NCI-H345 (cell line): ENCODE data around the gene LRRTM4.
"Not testable (repeated sequence)": the region's sequence is repeated elsewhere in the genome, so short reads cannot be mapped to it uniquely, and the experiment has no call there.

Experiments used
- DNase-seq: peaks from one replicate; lab custom pipeline; 2025; lab: John Stamatoyannopoulos, UW

Gene LRRTM4

GRCh38 chr2:76745605-76746004, 776.6 kb downstream of the LRRTM4 start:
- no peak for DNase-seq

DNA sequence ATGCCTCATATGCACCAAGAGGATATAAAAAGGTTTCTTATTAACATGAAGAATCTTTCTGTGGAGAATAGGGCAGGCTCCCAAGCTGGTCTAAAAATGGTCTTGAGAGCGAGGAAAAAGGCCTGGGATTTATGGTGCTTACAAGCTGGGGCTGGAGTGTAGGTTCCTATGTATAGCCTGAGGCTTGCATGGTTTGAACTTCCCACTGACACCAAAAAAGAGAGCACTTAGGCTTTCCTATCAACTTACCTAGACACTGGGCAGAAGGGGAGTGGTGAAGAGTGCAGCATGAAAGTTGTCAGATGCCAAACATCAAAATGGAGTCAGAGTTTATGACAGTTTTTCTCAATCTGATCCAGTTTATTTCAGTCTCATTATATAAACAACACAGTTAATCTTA, 784.6 kb downstream of the LRRTM4 start:
- no peak for DNase-seq

DNA sequence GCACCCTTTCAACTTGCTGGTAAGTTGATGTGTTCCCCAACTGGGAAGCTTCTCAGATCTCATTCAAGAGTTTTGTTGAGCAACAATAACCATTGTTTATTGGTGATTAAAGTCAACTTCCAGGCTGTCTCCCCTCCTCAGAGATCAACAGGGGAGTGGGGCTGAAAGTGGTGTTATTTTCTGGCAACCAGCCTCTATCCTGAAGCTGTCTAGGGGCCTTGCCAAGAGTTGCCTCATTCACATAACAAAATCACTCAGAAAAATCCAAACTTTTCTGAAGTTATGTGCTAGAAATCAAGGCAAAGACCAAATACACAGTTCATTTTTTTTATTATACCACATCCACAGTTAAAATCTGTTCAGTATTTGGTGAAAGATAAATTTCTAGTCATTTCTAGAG, 788.4 kb downstream of the LRRTM4 start:
- DNase-seq, result no peak

DNA sequence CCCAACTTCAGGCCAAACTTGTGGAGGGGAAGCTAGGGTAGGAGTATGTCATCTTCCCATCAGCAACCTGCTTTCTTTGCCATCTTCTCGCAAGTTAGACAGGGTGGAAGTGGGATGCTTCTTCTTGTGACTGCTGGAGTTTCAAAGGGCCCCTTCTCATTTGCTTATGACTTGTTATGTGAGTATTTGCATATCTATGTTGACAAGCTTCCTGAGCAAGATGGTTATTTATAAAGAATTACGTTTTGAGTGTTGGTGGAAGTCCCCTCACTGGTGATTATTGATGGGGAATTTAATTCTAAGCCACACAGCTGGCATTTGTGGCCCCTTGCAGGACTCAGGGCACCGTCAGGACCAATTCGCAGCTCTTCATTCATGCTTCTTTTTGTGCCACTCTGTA, 791.0 kb downstream of the LRRTM4 start:
- DNase-seq, result no peak

DNA sequence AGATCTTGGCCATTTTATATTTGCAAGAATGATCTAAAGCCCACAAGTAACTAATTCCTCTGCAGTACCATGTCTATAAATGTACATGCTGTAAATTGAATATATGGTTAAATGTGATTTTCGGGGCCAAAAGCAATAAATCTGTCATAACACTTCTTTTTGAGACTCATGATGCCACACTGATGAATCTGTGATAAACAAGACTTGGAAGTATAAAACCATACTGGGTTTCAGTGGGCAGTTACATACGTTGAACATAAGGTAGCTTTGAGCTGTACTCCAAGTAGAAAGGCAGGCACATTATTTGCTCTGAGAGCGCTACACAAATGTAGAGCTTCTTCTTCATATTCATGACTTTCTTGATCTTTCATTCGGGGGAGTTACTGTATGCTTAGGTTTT, 792.2 kb downstream of the LRRTM4 start:
- DNase-seq, result no peak

DNA sequence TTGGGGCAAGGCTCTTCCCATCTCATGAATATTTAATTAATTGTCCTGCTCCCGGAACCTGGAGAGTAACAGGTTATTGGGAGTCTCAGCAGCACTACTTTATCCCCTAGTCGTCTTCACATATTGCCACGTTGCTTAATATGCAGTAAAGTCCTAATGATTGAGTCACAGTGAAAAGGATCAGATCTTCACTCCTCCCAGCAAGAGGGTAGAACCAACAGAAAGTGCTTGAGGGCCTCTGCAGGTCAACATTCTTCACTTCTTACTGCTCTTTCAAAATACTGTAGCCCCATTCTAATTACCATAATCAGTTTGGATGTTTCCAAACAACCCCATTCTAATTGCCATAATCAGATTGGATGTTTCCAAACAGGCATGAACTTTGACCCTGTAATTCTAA, 801.0 kb downstream of the LRRTM4 start:
- DNase-seq, result no peak

DNA sequence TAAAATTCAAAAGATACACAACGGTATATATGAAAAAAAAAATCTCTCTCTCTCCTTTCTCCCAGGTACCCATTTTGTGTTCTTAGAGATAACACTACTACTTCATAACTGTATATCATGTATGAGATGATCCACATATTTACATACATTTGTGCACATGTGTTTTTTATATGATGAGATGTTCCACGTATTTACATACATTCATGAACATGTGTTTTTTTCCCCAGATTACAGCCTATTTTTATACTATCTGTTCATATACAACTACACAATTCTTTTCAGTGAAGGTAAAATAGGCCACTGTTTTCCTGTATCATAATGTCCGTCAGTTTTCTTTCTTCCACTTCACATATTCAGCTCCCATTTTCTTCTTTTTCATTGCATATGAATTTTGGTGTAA, 808.9 kb downstream of the LRRTM4 start:
- no peak for DNase-seq

- DNase-seq, result peak; percentile 87
Observed at GRCh38 chr2:76711490-76711889, 810.7 kb downstream of the LRRTM4 start.

- DNase-seq, result no peak
Observed at GRCh38 chr2:76700894-76701293, 821.3 kb downstream of the LRRTM4 start.

- DNase-seq, result not testable (repeated sequence)
Observed at GRCh38 chr2:76697998-76698713, 824.0 kb downstream of the LRRTM4 start.
